ENCODE results near the gene PTHLH.

DNA sequence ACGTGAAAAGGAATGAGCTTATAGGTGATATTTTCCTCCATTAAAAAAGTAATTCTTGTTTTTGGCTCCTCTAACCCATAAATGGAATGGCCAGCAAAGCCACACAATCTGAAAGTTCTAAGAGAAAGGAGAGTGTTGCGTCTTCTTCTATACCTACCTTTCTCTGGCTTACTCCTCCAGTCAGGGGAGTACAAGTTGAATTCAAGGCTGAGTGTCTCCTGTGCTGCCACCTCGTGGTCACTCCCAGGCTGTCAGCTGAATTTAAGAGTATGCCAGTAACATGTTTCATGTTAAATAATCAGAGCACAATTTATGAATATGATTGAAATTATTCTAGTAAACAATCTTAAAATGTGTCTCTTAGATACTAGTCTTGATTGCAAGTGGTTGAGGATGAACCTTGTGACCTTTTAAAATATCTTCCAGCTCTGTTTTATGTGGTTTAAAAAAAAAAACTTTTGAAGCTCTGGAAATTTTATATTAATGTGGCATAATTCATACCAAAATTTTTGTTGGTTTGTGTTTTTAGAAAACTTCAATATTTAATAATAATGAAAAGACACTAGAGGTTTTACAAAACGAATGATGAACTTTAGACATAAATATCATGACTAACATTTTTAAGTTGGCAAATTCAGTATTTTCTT lies 31.7 kb downstream of the PTHLH start:
- TF ChIP-seq, protein P1, sequence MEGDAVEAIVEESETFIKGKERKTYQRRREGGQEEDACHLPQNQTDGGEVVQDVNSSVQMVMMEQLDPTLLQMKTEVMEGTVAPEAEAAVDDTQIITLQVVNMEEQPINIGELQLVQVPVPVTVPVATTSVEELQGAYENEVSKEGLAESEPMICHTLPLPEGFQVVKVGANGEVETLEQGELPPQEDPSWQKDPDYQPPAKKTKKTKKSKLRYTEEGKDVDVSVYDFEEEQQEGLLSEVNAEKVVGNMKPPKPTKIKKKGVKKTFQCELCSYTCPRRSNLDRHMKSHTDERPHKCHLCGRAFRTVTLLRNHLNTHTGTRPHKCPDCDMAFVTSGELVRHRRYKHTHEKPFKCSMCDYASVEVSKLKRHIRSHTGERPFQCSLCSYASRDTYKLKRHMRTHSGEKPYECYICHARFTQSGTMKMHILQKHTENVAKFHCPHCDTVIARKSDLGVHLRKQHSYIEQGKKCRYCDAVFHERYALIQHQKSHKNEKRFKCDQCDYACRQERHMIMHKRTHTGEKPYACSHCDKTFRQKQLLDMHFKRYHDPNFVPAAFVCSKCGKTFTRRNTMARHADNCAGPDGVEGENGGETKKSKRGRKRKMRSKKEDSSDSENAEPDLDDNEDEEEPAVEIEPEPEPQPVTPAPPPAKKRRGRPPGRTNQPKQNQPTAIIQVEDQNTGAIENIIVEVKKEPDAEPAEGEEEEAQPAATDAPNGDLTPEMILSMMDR (IDR thresholded peaks at IDR 0.05): peak in 5 of 6 experiments; percentile 59 to 70 (median 62)
- TF ChIP-seq EP300 (IDR thresholded peaks at IDR 0.05) (no peak), POLR2A (IDR thresholded peaks at IDR 0.05) (no peak), POLR2AphosphoS5 (IDR thresholded peaks at IDR 0.05) (no peak)
